T47D (cell line): ENCODE measurements around the gene MARCHF3.

ENCODE experiments used
- DNase-seq, 2 experiments: peaks; one replicate each; pipeline versions ENCODE4 v3.0.0 to v3.0.0-alpha.2; 2011 to 2012; ENCODE audit warnings: low read depth in 1 of 2, low spot score in 1 of 2
- JUND ChIP-seq: IDR thresholded peaks from 2 replicates; pipeline ENCODE4 v1.6.1; 2012; ENCODE audit warnings: low read depth
- in situ Hi-C: cut with HindIII; loops from 2 replicates; pipeline ENCODE4 v1.10.0; 2016; ENCODE audit warnings: low sequenced_read_pairs, low pct_unique_long_range_greater_than_20kb

The MARCHF3 gene

GRCh38 chr5:126831156-126831555 lies 199.2 kb downstream of the MARCHF3 start:
- DNase-seq, result no peak
- no peak for TF ChIP-seq JUND

GRCh38 chr5:126830061-126830460 lies 200.3 kb downstream of the MARCHF3 start:
- TF ChIP-seq JUND, result no peak
- no peak for DNase-seq
- in situ Hi-C loops, result no loop called here

More at GRCh38 chr5:126831156-126831555, 199.2 kb downstream of the MARCHF3 start:
- in situ Hi-C loops, result no loop called here

GRCh38 chr5:126829098-126829497 lies 201.3 kb downstream of the MARCHF3 start:
- TF ChIP-seq JUND, result no peak
- no peak for DNase-seq
- in situ Hi-C loops, result no loop called here

- in situ Hi-C loops, result no loop called here
- no peak for DNase-seq
- no peak for TF ChIP-seq JUND
These were observed 203.6 kb downstream of the MARCHF3 start for GRCh38 chr5:126826619-126827215.

GRCh38 chr5:126819253-126819652 lies 211.1 kb downstream of the MARCHF3 start:
- in situ Hi-C loops, result no loop called here
- no peak for TF ChIP-seq JUND
- no peak for DNase-seq

- DNase-seq, result no peak
- TF ChIP-seq JUND, result no peak
- in situ Hi-C loops, result no loop called here
These were observed 211.6 kb downstream of the MARCHF3 start for GRCh38 chr5:126818736-126819135.
